Left colon (tissue), 2 donors: ENCODE data around the gene DNM1L. TPM values are rescaled to one million over a fixed set of nuclear protein-coding genes. Genes with fewer than 3 reads are reported as not detected.
A peak's percentile ranks its signal among the peaks of the same experiment; 100 is the strongest.

Experiments
- ATAC-seq: fragments of 200-7000 bp; cut with Tn5 transposase; one replicate; pipeline ENCODE4 v1.9.1; 2020; ENCODE audit warnings: mild to moderate bottlenecking, moderate library complexity
- DNase-seq, 2 donors: peaks; one replicate each; pipeline ENCODE4 v3.0.0-alpha.2; 2020
- intact Hi-C, 2 donors: fragments of 100-400 bp; cut with DNase I in 1 of 2; cut with micrococcal nuclease in 1 of 2; formaldehyde crosslinking; loops; one replicate each; pipeline versions ENCODE4 v1.11.2 to v1.14.0; 2022; cut with DNase I, micrococcal nuclease
- total RNA-seq, 2 donors: library from RNA; stranded (reverse); fragmentation: NEBNext Ultra II Directional; extraction: Animal tissue kit (Norgen Biotek cat#: 25700); gene quantifications; one replicate each; pipeline ENCODE4 v1.2.1, GENCODE V29; 2021
- donor health status: DM: no; HTN: no; CAD: no.
- donor health status: DM: yes; HTN: yes; CAD: no.

The DNM1L gene
- total RNA-seq, 2 donors from 2014 or later = 46.8 to 55.9 TPM

DNA sequence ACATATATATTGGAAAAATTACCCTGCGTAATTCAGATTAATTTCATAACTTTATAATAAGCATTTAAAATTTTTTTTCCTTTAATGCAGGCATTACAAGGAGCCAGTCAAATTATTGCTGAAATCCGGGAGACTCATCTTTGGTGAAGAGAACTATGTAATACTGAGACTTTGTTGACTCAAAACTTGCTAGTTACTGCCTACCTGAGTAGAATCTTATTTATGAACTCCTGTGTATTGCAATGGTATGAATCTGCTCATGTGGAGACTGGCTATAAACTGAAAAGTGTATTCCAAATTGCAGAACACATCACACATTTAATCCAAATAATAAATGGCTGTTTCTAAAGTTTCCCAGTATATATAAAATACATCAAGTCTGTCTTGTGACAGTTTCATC, 64.2 kb downstream of the DNM1L start:
- DNase-seq = no peak
- intact Hi-C loops = no loop called here
- ATAC-seq = no peak

DNA sequence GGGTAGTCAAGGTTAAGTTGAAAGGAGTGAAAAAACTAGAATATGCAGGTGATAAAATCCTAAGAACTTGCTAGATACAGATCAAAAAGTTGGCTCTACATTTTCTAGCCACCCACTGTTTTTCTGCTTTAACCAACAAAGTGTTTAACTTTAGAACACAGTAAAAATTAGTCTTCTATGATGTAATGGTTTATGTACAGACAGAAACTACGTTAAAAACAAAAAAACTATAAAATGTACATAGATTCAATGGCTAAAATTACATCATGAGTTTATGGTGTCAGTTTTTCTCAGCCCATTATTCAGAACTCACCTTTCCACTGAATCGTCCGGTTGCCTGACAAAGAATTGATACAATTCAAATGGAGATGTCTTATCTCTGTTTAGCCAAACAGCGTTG, 74.5 kb downstream of the DNM1L start:
- ATAC-seq = no peak
- intact Hi-C loops = no loop called here
- no peak for DNase-seq

DNA sequence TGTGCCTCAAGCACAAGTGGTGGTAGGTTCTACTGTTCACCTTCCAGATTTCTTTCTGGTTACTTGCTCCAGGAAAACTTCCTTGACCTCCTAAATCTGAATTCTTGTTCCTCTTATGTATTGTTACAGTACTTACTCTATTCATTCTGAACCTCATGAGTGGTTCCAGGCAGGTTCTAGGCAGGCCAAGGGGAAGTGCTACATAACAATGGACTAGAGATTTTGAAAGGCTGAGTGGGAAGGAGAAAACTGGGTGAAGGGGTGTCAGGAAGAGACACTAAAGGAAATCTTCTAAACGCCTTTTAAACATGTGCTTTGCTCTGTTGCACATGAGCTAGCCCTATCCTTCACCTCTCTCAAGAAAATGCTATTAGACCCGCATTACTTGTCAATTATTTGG, 75.0 kb downstream of the DNM1L start:
- intact Hi-C loops = no loop called here
- no peak for ATAC-seq
- DNase-seq = no peak

- intact Hi-C loops = loop anchor here in 1 of 2 donors (5.0 kb wide), 1 partner anchor 1267 kb away; the partner anchor contains the start of gene ALG10
- DNase-seq (peak; percentile 82 to 86), ATAC-seq (peak; percentile 72)
These were observed 76.1 kb downstream of the DNM1L start for GRCh38 chr12:32755051-32755653.

DNA sequence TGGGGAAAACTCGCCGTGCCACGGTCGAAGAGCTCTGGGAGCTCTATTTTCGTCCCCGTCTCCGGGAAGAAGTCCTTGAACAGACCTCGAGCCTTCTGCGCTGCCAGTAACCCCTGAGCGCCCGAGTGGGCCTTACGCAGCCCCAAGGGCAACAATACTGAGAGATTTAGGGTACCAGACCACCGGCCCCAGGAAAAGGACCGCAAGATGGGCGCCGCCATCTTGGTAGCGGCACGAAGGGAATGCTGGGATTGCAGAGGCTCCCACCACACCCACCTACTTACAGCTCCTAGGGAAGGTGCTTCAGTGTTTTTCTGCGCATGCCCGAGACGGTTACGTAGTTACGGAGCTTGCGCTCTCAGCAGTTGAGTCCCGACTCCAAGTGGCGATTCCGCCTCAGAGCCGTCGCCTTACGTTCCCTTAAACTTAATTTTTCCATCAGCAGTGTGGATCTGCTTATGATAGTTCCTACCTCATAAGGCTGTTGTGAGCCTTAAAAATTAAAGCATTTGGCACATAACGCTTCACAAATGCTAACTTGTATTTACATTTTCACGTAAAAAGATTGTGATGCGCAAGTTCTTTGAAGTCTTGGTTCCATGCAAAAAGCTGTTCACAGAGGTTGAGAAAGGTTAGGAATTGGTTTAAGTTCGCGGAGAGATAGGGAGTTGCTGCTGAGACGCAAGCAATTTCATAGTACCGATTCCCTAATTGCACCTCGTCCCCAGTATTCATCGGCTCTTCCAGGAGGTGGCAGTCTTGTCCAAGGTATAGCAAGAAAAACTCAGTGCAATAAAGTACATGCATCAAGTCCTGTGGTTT, 76.8 kb downstream of the DNM1L start, which contains the start of gene YARS2:
Gene YARS2, minus strand, starts transcription at position 244 of the 822 bp plus-strand sequence. Its CDS starts 23 bp downstream, at position 221.
- intact Hi-C loops = loop anchor here in 1 of 2 donors (5.0 kb wide), 1 partner anchor 1266 kb away; the partner anchor contains the start of gene ALG10
- ATAC-seq (peak; percentile 95), DNase-seq (peak; percentile 97 to 98)

GRCh38 chr12:32756476-32757066, 77.5 kb downstream of the DNM1L start:
- no peak for ATAC-seq
- DNase-seq = no peak
- intact Hi-C loops = loop anchor here in 1 of 2 donors (5.0 kb wide), 1 partner anchor 1266 kb away; the partner anchor contains the start of gene ALG10

DNA sequence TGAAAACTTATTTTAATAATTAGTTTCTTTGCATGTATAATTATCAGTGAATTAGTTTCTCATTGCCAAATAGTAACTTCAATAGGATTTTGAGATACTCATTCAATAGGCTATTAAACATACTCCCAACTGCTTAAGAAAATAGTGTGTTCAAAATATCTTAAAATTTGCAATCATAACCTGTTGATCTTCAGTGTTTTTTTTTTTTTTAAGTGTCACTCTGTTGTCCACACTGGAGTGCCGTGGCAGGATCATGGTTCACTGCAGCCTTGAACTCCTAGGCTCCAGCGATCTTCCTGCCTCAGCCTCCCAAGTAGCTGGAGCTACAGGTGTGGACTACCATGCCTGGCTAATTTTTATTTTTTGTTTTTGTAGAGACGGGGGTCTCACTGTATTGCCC, 78.1 kb downstream of the DNM1L start:
- ATAC-seq = no peak
- intact Hi-C loops = loop anchor here in 1 of 2 donors (5.0 kb wide), 1 partner anchor 1265 kb away; the partner anchor contains the start of gene ALG10
- no peak for DNase-seq

DNA sequence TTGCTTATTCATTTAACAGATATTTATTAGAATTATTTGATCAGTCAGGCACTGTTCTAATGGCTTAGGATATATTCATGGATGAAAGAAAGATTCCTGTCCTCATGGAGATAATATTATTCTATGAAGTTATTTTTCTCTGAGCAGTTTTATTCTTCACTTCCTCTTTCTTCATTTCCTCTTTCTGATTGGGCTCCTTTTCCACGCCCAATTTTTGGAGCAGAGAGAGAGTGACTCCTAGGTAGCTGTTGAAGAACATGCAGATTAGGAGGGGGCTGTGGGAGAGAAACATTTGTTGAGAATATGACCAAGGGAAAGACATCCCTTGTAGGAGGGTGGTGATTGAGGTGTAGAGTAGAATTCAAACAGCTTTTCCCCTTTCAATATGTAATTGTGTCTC, 82.6 kb downstream of the DNM1L start:
- ATAC-seq = no peak
- intact Hi-C loops = no loop called here
- DNase-seq = no peak

- DNase-seq (no peak), ATAC-seq (no peak)
- intact Hi-C loops = no loop called here
These were observed 86.8 kb downstream of the DNM1L start for GRCh38 chr12:32765906-32766305.

DNA sequence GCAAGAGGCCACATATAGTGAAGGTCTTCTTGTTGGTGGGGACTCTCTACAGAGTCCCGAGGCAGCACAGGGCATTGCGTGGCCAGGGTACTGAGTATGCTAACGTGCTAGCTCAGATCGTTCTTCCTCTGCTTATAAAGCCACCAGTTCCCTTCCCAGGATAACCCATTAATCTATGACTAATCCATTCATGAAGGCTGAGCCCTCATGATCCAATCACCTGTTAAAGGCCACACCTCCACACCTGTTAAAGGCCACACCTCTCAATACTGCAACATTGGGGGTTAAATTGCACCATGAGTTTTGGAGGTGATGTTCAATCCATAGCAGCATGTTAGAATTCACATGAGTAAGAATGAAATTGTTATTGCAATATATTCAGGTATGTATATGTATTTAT, 89.4 kb downstream of the DNM1L start:
- ATAC-seq (peak; percentile 62), DNase-seq (no peak)
- intact Hi-C loops = no loop called here

- ATAC-seq = no peak
- intact Hi-C loops = no loop called here
- no peak for DNase-seq
These were observed 91.0 kb downstream of the DNM1L start for GRCh38 chr12:32770141-32770540.

DNA sequence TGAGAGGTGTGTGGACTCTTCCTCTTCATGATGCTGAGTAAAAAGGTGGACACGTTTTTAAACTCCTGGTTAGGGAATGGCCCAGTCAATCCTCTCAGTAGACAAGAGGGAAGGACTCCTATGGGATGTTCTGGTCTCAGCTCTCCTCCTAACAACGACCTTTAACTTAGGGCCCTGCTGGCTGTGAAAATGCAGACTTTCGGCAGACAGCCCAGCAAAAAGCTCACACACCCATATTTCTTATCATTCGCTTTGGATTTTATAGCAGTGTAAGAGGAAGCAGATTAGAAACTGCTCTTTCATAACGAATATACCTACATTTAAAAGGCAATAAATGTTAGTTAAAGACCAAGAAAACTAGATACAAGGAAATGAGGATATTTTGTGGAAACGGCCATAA, 94.6 kb downstream of the DNM1L start:
- ATAC-seq (peak; percentile 83), DNase-seq (peak; percentile 29 to 58)
- intact Hi-C loops = no loop called here

DNA sequence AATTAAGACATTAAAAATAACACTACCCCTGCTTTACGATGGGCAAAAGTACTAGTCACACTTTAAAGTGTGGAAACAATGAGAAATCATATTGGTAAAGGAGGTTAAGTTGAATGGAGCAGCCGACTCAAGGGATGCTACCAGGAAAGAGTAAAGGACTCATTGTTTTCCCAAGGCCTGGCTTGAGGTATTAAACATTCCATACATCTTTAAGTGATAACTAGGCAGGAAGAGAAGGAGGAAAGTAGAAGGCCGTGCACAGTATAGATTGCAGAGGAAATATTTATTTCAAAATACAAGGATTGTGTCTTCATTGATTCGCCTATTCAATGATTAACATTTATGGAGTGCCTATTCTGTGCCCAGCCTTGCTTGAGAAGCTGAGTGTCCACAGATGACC, 97.2 kb downstream of the DNM1L start:
- no peak for DNase-seq
- peak; percentile 36 for ATAC-seq
- intact Hi-C loops = no loop called here

DNA sequence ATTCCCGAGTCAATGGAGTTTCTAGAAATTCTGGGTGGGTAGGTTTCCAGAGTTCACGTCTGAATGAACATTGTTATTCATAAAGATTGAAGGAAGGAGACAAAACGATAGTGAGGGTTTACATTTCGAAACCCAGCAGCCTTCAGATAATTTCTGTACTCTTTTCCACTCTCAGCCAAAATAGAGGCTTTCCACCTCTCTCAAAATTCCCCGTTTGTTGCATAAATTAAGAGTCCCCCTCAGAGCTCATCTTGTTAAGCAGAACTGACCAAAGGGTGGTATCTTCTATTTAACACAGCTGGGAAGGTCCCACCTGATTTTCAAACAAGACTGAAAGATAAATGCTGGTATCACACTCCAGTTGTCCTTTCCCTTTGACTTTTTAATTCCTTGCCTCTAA, 98.1 kb downstream of the DNM1L start:
- intact Hi-C loops = no loop called here
- ATAC-seq = no peak
- no peak for DNase-seq

- no peak for DNase-seq
- intact Hi-C loops = no loop called here
- ATAC-seq = no peak
These were observed 98.6 kb downstream of the DNM1L start for GRCh38 chr12:32777691-32778175.

DNA sequence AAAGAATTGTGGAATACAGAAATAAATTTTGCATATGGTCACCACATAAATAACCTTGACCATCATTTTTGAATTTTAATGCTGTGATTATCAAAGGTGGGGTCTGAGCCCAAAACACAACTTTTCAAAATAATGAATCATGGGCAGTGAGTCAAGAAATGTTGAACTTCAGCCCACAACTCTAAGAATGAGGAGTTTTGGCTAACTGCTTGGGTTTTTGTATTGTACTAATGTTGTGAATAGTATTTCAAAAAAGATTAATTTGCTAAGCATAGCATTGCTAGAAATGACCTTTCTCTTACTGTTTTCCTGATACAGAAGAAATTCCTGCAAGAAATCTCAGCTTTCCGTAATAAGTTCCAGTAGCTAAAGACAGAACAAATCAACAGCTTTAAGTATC, 101.0 kb downstream of the DNM1L start:
- intact Hi-C loops = no loop called here
- no peak for ATAC-seq
- DNase-seq = no peak

DNA sequence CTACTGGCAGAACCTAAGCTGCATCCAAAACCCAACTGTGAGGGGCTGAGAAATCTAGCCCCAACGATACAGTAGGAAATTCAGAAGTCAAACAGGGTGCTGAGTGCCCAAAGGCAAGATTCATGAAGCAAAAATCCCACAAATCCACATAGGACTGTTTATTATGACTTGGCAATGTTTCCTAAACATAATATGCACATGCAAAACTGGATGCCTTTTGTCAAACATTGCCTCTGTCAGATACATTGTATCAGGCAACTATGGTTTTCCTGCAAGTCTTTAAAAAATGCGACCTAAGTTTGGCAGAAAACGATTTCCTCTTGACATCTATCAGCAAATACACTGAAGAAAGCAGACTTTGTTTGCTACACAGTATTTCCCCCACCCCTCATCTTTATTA, 103.9 kb downstream of the DNM1L start:
- intact Hi-C loops = no loop called here
- DNase-seq (no peak), ATAC-seq (no peak)

- intact Hi-C loops = no loop called here
- DNase-seq = no peak
- ATAC-seq = peak; percentile 10
These were observed 106.5 kb downstream of the DNM1L start for GRCh38 chr12:32785557-32785956.

DNA sequence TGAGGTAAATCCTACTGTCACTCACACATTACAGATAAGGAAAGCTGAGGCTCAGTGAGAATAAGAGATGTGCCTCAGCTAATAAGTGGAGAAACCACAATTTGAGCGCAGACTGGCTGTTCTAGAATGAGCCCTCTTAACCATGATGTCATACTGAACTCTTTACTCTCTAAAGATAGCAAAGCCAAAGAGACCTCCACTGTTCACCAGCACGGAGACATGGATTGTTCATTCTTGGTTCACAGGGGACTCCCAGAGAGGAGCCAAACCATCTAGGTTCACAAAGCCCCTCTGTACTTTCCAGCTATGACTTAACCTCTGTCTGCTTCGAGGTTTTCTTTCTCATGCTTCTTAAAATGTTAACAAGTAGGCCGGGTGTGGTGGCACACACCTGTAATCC, 109.3 kb downstream of the DNM1L start:
- DNase-seq (no peak), ATAC-seq (no peak)
- intact Hi-C loops = no loop called here

GRCh38 chr12:32789446-32789845, 110.3 kb downstream of the DNM1L start:
- intact Hi-C loops = no loop called here
- no peak for DNase-seq
- no peak for ATAC-seq
